Effector memory CD8-positive, alpha-beta T cell (primary cell): Measurements from ENCODE around the gene STOM.
A peak's percentile ranks its signal among the peaks of the same experiment; 100 is the strongest.

Source experiments
- ATAC-seq: fragments of 150-1000 bp; cut with Tn5 transposase; replicated peaks from 2 replicates; pipeline ENCODE4 v1.10.0; 2021; ENCODE audit warnings: mild to moderate bottlenecking, moderate library complexity
- DNase-seq, 3 experiments: peaks; one replicate each; pipeline ENCODE4 v3.0.0; 2021
- H3K27ac Mint-ChIP-seq, 2 donors: one replicate each; pipeline ENCODE4 v1.8.0; 2022; ENCODE audit warnings: mild to moderate bottlenecking in 2 of 2, mixed read lengths in 2 of 2, moderate library complexity in 2 of 2
- H3K27me3 Mint-ChIP-seq, 2 donors: one replicate each; pipeline ENCODE4 v1.8.0; 2022; ENCODE audit warnings: mixed read lengths in 2 of 2
- H3K36me3 Mint-ChIP-seq: one replicate; pipeline ENCODE4 v1.8.0; 2022; ENCODE audit warnings: mild to moderate bottlenecking, moderate library complexity, mixed read lengths; ENCODE audit not compliant: insufficient read depth
- H3K4me1 Mint-ChIP-seq, 2 donors: one replicate each; pipeline ENCODE4 v1.8.0; 2022; ENCODE audit warnings: low read depth in 2 of 2, mixed read lengths in 2 of 2
- H3K4me3 Mint-ChIP-seq, 2 donors: one replicate each; pipeline ENCODE4 v1.8.0; 2022; ENCODE audit warnings: mild to moderate bottlenecking in 2 of 2, mixed read lengths in 2 of 2, moderate library complexity in 2 of 2
- H3K9me3 Mint-ChIP-seq, 2 donors: one replicate each; pipeline ENCODE4 v1.8.0; 2022; ENCODE audit warnings: mixed read lengths in 2 of 2

Gene STOM

GRCh38 chr9:121331549-121331948, 38.5 kb downstream of the STOM start:
- Mint-ChIP-seq H3K4me1 (peaks cover 6 to 13% of the 10 kb centered on the region in 2 donors), H3K27me3 (no peaks in the 10 kb centered on the region), H3K9me3 (no peaks in the 10 kb centered on the region), H3K27ac (peak overlapping the region; percentile 30 to 84), H3K36me3 (peaks cover 18% of the 10 kb centered on the region), H3K4me3 (no peak overlapping the region)
- no peak for ATAC-seq
- DNase-seq = no peak

- ATAC-seq (no peak), DNase-seq (no peak)
- Mint-ChIP-seq H3K36me3 (peaks cover 7% of the 10 kb centered on the region), H3K4me1 (peaks cover 17 to 18% of the 10 kb centered on the region in 2 donors), H3K27me3 (no peaks in the 10 kb centered on the region), H3K4me3 (no peak overlapping the region), H3K27ac (peak overlapping the region in 1 of 2 donors; percentile 62), H3K9me3 (no peaks in the 10 kb centered on the region)
These were observed 41.0 kb downstream of the STOM start for GRCh38 chr9:121328876-121329681.

GRCh38 chr9:121328476-121328875, 41.6 kb downstream of the STOM start:
- H3K9me3 Mint-ChIP-seq = no peaks in the 10 kb centered on the region
- peaks cover 17 to 18% of the 10 kb centered on the region in 2 donors for H3K4me1 Mint-ChIP-seq
- H3K27me3 Mint-ChIP-seq = no peaks in the 10 kb centered on the region
- no peak for ATAC-seq
- no peak overlapping the region for H3K4me3 Mint-ChIP-seq
- DNase-seq = no peak
- H3K27ac Mint-ChIP-seq = peak overlapping the region in 1 of 2 donors; percentile 28
- peaks cover 9% of the 10 kb centered on the region for H3K36me3 Mint-ChIP-seq

- no peaks in the 10 kb centered on the region for H3K27me3 Mint-ChIP-seq
- peaks cover 23 to 25% of the 10 kb centered on the region in 2 donors for H3K4me1 Mint-ChIP-seq
- H3K4me3 Mint-ChIP-seq = no peak overlapping the region
- H3K27ac Mint-ChIP-seq = peak overlapping the region in 1 of 2 donors; percentile 49
- DNase-seq (no peak), ATAC-seq (no peak)
- peaks cover 12% of the 10 kb centered on the region for H3K36me3 Mint-ChIP-seq
- no peaks in the 10 kb centered on the region for H3K9me3 Mint-ChIP-seq
These were observed 43.0 kb downstream of the STOM start for GRCh38 chr9:121326901-121327613.

GRCh38 chr9:121326130-121326838, 43.8 kb downstream of the STOM start:
- Mint-ChIP-seq H3K4me1 (peaks cover 23 to 27% of the 10 kb centered on the region in 2 donors), H3K27me3 (no peaks in the 10 kb centered on the region), H3K27ac (no peak overlapping the region), H3K4me3 (no peak overlapping the region), H3K9me3 (no peaks in the 10 kb centered on the region), H3K36me3 (peaks cover 13% of the 10 kb centered on the region)
- DNase-seq (no peak), ATAC-seq (no peak)

GRCh38 chr9:121325387-121325786, 44.7 kb downstream of the STOM start:
- Mint-ChIP-seq H3K4me3 (no peak overlapping the region), H3K36me3 (peaks cover 9% of the 10 kb centered on the region), H3K4me1 (peaks cover 27 to 35% of the 10 kb centered on the region in 2 donors)

GRCh38 chr9:121324755-121325154, 45.3 kb downstream of the STOM start:
- DNase-seq (no peak), ATAC-seq (no peak)
- H3K4me1 Mint-ChIP-seq = peaks cover 31 to 39% of the 10 kb centered on the region in 2 donors
- peak overlapping the region; percentile 35 to 60 for H3K27ac Mint-ChIP-seq
- no peak overlapping the region for H3K4me3 Mint-ChIP-seq
- H3K27me3 Mint-ChIP-seq = no peaks in the 10 kb centered on the region
- peaks cover 12% of the 10 kb centered on the region for H3K36me3 Mint-ChIP-seq
- no peaks in the 10 kb centered on the region for H3K9me3 Mint-ChIP-seq

More at GRCh38 chr9:121325387-121325786, 44.7 kb downstream of the STOM start:
- DNase-seq (no peak), ATAC-seq (no peak)
- Mint-ChIP-seq H3K27me3 (no peaks in the 10 kb centered on the region), H3K9me3 (no peaks in the 10 kb centered on the region), H3K27ac (peak overlapping the region; percentile 35 to 60)

- H3K27ac Mint-ChIP-seq = no peak overlapping the region
- H3K9me3 Mint-ChIP-seq = no peaks in the 10 kb centered on the region
- H3K27me3 Mint-ChIP-seq = no peaks in the 10 kb centered on the region
- H3K4me1 Mint-ChIP-seq = peaks cover 31 to 39% of the 10 kb centered on the region in 2 donors
- ATAC-seq = no peak
- no peak overlapping the region for H3K4me3 Mint-ChIP-seq
- H3K36me3 Mint-ChIP-seq = peaks cover 12% of the 10 kb centered on the region
- no peak for DNase-seq
These were observed 45.7 kb downstream of the STOM start for GRCh38 chr9:121324316-121324715.

GRCh38 chr9:121323449-121324151, 46.5 kb downstream of the STOM start:
- peaks cover 10% of the 10 kb centered on the region for H3K36me3 Mint-ChIP-seq
- ATAC-seq = no peak
- H3K4me1 Mint-ChIP-seq = peaks cover 31 to 39% of the 10 kb centered on the region in 2 donors
- no peak for DNase-seq
- H3K4me3 Mint-ChIP-seq = no peak overlapping the region
- no peaks in the 10 kb centered on the region for H3K27me3 Mint-ChIP-seq
- no peaks in the 10 kb centered on the region for H3K9me3 Mint-ChIP-seq
- no peak overlapping the region for H3K27ac Mint-ChIP-seq

- Mint-ChIP-seq H3K4me3 (peak overlapping the region in 1 of 2 donors; percentile 27), H3K36me3 (peaks cover 10% of the 10 kb centered on the region)
These were observed 47.2 kb downstream of the STOM start for GRCh38 chr9:121322737-121323448.

GRCh38 chr9:121322037-121322736, 47.9 kb downstream of the STOM start:
- Mint-ChIP-seq H3K27ac (no peak overlapping the region), H3K36me3 (peaks cover 11% of the 10 kb centered on the region), H3K4me3 (no peak overlapping the region), H3K4me1 (peaks cover 31 to 39% of the 10 kb centered on the region in 2 donors), H3K9me3 (no peaks in the 10 kb centered on the region), H3K27me3 (no peaks in the 10 kb centered on the region)
- ATAC-seq (no peak), DNase-seq (no peak)

More at GRCh38 chr9:121322737-121323448, 47.2 kb downstream of the STOM start:
- no peak overlapping the region for H3K27ac Mint-ChIP-seq
- DNase-seq = no peak
- no peak for ATAC-seq
- peaks cover 31 to 39% of the 10 kb centered on the region in 2 donors for H3K4me1 Mint-ChIP-seq
- no peaks in the 10 kb centered on the region for H3K9me3 Mint-ChIP-seq
- H3K27me3 Mint-ChIP-seq = no peaks in the 10 kb centered on the region

GRCh38 chr9:121321016-121321503, 49.0 kb downstream of the STOM start:
- ATAC-seq (peak; percentile 36), DNase-seq (peak in 1 of 3 experiments; percentile 21)
- Mint-ChIP-seq H3K4me1 (peaks cover 31 to 39% of the 10 kb centered on the region in 2 donors), H3K4me3 (peak overlapping the region; percentile 75 to 76), H3K27me3 (no peaks in the 10 kb centered on the region), H3K27ac (no peak overlapping the region), H3K36me3 (peaks cover 15% of the 10 kb centered on the region), H3K9me3 (no peaks in the 10 kb centered on the region)
